Glutamatergic neuron (in vitro differentiated cells): Measurements from ENCODE around the gene OR51T1. TPM values are rescaled to one million over a fixed set of nuclear protein-coding genes. Genes with fewer than 3 reads are reported as not detected.

Experiments used
- DNase-seq: peaks from one replicate; pipeline ENCODE4 v3.0.0; 2022
- H3K27ac Mint-ChIP-seq: one replicate; pipeline ENCODE4 v1.8.0; 2020; ENCODE audit warnings: mild to moderate bottlenecking, mixed read lengths, inconsistent platforms; ENCODE audit not compliant: unreplicated experiment
- H3K27me3 Mint-ChIP-seq: one replicate; pipeline ENCODE4 v1.8.0; 2020; ENCODE audit warnings: mild to moderate bottlenecking, moderate library complexity, mixed read lengths, inconsistent platforms; ENCODE audit not compliant: unreplicated experiment
- H3K36me3 Mint-ChIP-seq: one replicate; pipeline ENCODE4 v1.8.0; 2020; ENCODE audit warnings: mild to moderate bottlenecking, mixed read lengths, inconsistent platforms; ENCODE audit not compliant: unreplicated experiment
- H3K4me1 Mint-ChIP-seq: one replicate; pipeline ENCODE4 v1.8.0; 2020; ENCODE audit warnings: mild to moderate bottlenecking, low read depth, mixed read lengths, inconsistent platforms; ENCODE audit not compliant: unreplicated experiment
- H3K4me3 Mint-ChIP-seq: one replicate; pipeline ENCODE4 v1.8.0; 2020; ENCODE audit warnings: mild to moderate bottlenecking, mixed read lengths, inconsistent platforms; ENCODE audit not compliant: unreplicated experiment
- H3K9me3 Mint-ChIP-seq: one replicate; pipeline ENCODE4 v1.8.0; 2020; ENCODE audit warnings: mild to moderate bottlenecking, moderate library complexity, mixed read lengths, inconsistent platforms; ENCODE audit not compliant: unreplicated experiment
- total RNA-seq: library from RNA; stranded (reverse); fragmentation: NEBNext Ultra II Directional; extraction: Animal tissue kit (Norgen Biotek cat#: 25700); gene quantifications from one replicate; pipeline ENCODE4 v1.2.1, GENCODE V29; 2021; ENCODE audit not compliant: unreplicated experiment
- TF ChIP-seq, protein P1 (sequence below): fragments of 200-600 bp; sonication (generic); IDR thresholded peaks from one replicate; pipeline ENCODE4 v1.5.0; 2021; ENCODE audit not compliant: partially characterized antibody, unreplicated experiment

Gene OR51T1
- total RNA-seq, 1 donor from 2014 or later = not detected

DNA sequence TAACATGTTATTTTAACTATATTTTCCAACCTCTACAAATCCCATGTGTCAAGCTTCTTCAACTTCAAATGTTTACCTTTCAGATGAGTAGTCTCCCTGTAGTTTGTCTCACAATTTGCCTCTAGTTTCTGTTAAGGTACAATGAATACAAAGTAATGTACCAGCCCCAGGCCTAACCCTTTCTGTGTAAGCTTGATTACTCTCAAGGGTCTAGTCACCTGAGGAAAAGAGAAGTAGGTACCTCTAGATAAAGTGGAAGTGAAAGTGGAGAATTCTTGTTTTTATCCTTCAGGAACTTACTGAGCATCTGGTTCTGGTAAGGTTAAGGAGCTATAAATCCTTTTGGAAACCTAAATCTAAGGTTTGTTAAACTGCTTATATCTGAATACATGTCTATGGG is 21.8 kb downstream of the OR51T1 start, which contains the start of gene OR51A7:
Gene OR51A7, plus strand, starts transcription at position 300 of the 400 bp plus-strand sequence. CDS start 3,587 bp downstream, outside the sequence.
- Mint-ChIP-seq H3K27me3 (no peaks in the 10 kb centered on the region), H3K4me1 (no peaks in the 10 kb centered on the region), H3K27ac (no peak within 1 kb of the TSS), H3K4me3 (no peak within 1 kb of the TSS), H3K36me3 (no peaks in the 10 kb centered on the region), H3K9me3 (no peaks in the 10 kb centered on the region)
- no peak for DNase-seq
- TF ChIP-seq, protein P1, sequence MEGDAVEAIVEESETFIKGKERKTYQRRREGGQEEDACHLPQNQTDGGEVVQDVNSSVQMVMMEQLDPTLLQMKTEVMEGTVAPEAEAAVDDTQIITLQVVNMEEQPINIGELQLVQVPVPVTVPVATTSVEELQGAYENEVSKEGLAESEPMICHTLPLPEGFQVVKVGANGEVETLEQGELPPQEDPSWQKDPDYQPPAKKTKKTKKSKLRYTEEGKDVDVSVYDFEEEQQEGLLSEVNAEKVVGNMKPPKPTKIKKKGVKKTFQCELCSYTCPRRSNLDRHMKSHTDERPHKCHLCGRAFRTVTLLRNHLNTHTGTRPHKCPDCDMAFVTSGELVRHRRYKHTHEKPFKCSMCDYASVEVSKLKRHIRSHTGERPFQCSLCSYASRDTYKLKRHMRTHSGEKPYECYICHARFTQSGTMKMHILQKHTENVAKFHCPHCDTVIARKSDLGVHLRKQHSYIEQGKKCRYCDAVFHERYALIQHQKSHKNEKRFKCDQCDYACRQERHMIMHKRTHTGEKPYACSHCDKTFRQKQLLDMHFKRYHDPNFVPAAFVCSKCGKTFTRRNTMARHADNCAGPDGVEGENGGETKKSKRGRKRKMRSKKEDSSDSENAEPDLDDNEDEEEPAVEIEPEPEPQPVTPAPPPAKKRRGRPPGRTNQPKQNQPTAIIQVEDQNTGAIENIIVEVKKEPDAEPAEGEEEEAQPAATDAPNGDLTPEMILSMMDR = no peak

DNA sequence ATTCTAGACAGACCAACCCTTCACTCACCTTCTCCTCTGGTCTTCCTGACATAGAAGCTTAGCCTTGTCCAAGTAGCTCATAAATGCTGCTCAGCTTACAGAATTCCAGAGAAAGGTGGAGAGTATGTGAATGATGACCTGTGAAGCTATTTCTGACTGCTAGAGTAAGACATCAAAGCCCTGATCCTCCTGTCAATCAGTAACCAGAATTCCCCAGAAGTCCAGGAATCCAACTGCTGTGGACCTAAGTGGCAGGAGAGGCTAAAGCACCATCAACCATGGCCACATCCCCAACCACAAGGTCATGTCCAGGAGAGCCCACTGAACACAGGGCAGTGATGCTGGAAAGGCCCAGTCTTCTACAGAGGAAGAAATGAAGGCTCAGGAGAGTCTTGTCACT is 34.9 kb downstream of the OR51T1 start:
- DNase-seq = no peak
- no peak overlapping the region for H3K4me3 Mint-ChIP-seq
- no peak overlapping the region for H3K27ac Mint-ChIP-seq
- H3K4me1 Mint-ChIP-seq = no peaks in the 10 kb centered on the region
- no peaks in the 10 kb centered on the region for H3K36me3 Mint-ChIP-seq
- H3K9me3 Mint-ChIP-seq = no peaks in the 10 kb centered on the region
- TF ChIP-seq, protein P1 = no peak
- peaks cover 3% of the 10 kb centered on the region for H3K27me3 Mint-ChIP-seq

DNA sequence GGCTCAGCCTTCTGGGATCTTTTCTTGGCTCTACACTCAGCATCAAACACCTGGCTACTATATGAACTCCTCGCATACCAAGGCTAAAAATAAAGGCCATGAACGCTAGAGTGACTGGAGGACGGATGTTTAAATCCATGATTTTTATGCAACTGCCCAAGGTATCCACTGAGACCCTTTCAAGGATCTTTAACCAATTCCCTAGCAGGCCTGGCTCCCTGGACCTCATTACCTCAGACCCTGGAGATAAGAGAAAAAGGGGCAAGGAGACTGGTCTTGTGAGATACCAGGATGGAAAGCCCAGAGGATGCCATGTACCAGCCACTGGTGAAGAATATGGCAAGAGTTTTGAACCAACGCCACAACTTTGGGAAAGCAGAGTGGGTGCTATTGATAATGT is 37.5 kb downstream of the OR51T1 start, which contains the start of gene OR51G2:
Gene OR51G2, minus strand, starts transcription at position 101 of the 400 bp plus-strand sequence. CDS start 3,687 bp downstream, outside the sequence.
- no peak within 1 kb of the TSS for H3K4me3 Mint-ChIP-seq

DNA sequence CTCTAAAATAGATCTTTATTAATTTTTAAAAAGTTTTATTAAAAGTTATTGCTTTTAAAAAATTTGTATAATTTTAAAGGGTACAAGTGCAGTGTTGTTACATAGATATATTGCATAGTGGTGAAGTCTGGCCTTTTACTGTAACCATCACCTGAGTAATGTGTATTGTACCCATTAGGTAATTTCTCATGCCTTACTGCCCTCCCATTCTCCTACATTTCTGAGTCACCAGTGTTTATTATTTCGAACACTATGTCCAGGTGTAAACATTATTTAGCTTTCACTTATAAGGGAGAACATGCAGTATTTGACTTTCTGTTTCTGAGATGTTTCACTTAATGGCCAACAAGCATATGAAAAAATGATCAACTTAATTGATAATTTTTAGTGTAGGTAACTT is 40.1 kb downstream of the OR51T1 start:
- no peak overlapping the region for H3K27ac Mint-ChIP-seq

More for the DNA sequence above, 37.5 kb downstream of the OR51T1 start, which contains the start of gene OR51G2:
- Mint-ChIP-seq H3K27me3 (peaks cover 5% of the 10 kb centered on the region), H3K27ac (no peak within 1 kb of the TSS), H3K36me3 (peaks cover 6% of the 10 kb centered on the region), H3K4me1 (no peaks in the 10 kb centered on the region), H3K9me3 (no peaks in the 10 kb centered on the region)
- TF ChIP-seq, protein P1 = no peak
- no peak for DNase-seq

DNA sequence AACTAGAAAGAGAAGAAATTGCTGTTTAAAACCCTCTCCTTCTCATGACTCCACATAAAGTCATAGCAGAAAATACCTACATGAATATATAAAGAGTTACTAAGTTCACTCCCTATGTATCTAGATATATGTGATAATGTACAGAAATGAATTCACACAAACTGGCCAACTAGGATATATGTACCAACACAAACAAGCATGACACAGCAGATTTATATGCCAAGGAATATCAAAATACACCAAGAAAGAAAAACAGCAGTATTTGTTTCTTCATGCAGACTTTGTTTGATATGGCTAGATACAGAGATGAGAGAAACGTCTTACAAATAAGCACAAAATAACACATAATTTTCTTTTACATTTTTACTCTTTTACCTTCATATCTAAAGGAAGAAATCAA is 40.6 kb downstream of the OR51T1 start:
- TF ChIP-seq, protein P1 = no peak
- DNase-seq = no peak
- Mint-ChIP-seq H3K4me1 (no peaks in the 10 kb centered on the region), H3K9me3 (no peaks in the 10 kb centered on the region), H3K4me3 (no peak overlapping the region), H3K27me3 (peaks cover 3% of the 10 kb centered on the region), H3K36me3 (peaks cover 6% of the 10 kb centered on the region), H3K27ac (no peak overlapping the region)

More for the DNA sequence above, 40.1 kb downstream of the OR51T1 start:
- H3K36me3 Mint-ChIP-seq = peaks cover 6% of the 10 kb centered on the region
- H3K4me1 Mint-ChIP-seq = no peaks in the 10 kb centered on the region
- no peak for DNase-seq
- H3K27me3 Mint-ChIP-seq = peaks cover 3% of the 10 kb centered on the region
- TF ChIP-seq, protein P1 = no peak
- H3K9me3 Mint-ChIP-seq = no peaks in the 10 kb centered on the region
- no peak overlapping the region for H3K4me3 Mint-ChIP-seq
